ENCODE results near the gene TMEM74B.

GRCh38 chr20:1183153-1183552, 1.6 kb downstream of the TMEM74B start:
- TF ChIP-seq ZNF184 (tag by site-specific recombination; IDR thresholded peaks at IDR 0.05) (no peak), REST (tag by site-specific recombination; IDR thresholded peaks at IDR 0.05) (no peak), ZNF776 (tag by site-specific recombination; IDR thresholded peaks at IDR 0.05; ENCODE audit: borderline replicate concordance) (no peak), ZBTB17 (tag by site-specific recombination; IDR thresholded peaks at IDR 0.05) (no peak), ZBTB20 (tag by site-specific recombination; IDR thresholded peaks at IDR 0.05) (no peak), ZBTB21 (tag by site-specific recombination; IDR thresholded peaks at IDR 0.05) (no peak), ZNF654 (tag by site-specific recombination; IDR thresholded peaks at IDR 0.05; ENCODE audit: low read depth) (no peak)
- TF ChIP-seq, protein P1, sequence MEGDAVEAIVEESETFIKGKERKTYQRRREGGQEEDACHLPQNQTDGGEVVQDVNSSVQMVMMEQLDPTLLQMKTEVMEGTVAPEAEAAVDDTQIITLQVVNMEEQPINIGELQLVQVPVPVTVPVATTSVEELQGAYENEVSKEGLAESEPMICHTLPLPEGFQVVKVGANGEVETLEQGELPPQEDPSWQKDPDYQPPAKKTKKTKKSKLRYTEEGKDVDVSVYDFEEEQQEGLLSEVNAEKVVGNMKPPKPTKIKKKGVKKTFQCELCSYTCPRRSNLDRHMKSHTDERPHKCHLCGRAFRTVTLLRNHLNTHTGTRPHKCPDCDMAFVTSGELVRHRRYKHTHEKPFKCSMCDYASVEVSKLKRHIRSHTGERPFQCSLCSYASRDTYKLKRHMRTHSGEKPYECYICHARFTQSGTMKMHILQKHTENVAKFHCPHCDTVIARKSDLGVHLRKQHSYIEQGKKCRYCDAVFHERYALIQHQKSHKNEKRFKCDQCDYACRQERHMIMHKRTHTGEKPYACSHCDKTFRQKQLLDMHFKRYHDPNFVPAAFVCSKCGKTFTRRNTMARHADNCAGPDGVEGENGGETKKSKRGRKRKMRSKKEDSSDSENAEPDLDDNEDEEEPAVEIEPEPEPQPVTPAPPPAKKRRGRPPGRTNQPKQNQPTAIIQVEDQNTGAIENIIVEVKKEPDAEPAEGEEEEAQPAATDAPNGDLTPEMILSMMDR (tag by site-specific recombination; IDR thresholded peaks at IDR 0.05), result no peak
